K562 (cell line): Measurements from ENCODE around the gene HFE. TPM values are rescaled to one million over a fixed set of nuclear protein-coding genes. Genes with fewer than 3 reads are reported as not detected.

ENCODE experiments used
- FOXJ3 ChIP-seq: sonication (generic); formaldehyde crosslinking; IDR thresholded peaks from 2 replicates; pipeline ENCODE4 v1.4.0; 2020; ENCODE audit warnings: mild to moderate bottlenecking, missing genetic modification reagents
- HLTF ChIP-seq: fragments of 450-650 bp; IDR thresholded peaks from 2 replicates; pipeline ENCODE4 v1.6.1; 2016
- HMGXB4 ChIP-seq: sonication (generic); formaldehyde crosslinking; IDR thresholded peaks from 2 replicates; pipeline ENCODE4 v1.8.1; 2023; ENCODE audit warnings: mild to moderate bottlenecking, missing genetic modification reagents
- HNRNPUL1 ChIP-seq: fragments of 200-400 bp; formaldehyde crosslinking; IDR thresholded peaks from 2 replicates; pipeline ENCODE4 v1.6.1; 2017; ENCODE audit warnings: low read length
- JUN ChIP-seq, 2 experiments: sonication (generic) in 1 of 2; formaldehyde crosslinking in 1 of 2; IDR thresholded peaks; 2 replicates each; pipeline versions ENCODE4 v1.6.1 to v1.8.0; 2012 to 2022; ENCODE audit warnings: borderline replicate concordance in 2 of 2, mild to moderate bottlenecking in 2 of 2, improper control_type of control experiment in 1 of 2, low read depth in 1 of 2, low read length in 1 of 2, missing genetic modification reagents in 1 of 2
- LEF1 ChIP-seq: fragments of 450-650 bp; IDR thresholded peaks from 2 replicates; pipeline ENCODE4 v1.6.1; 2016; ENCODE audit warnings: mild to moderate bottlenecking
- MBD1 ChIP-seq: fragments of 250-450 bp; sonication (Bioruptor Pico); IDR thresholded peaks from 2 replicates; pipeline ENCODE4 v1.8.0; 2022; ENCODE audit warnings: inconsistent platforms
- MED1 ChIP-seq: sonication (generic); formaldehyde crosslinking; IDR thresholded peaks from 2 replicates; pipeline ENCODE4 v1.8.1; 2023; ENCODE audit warnings: missing genetic modification reagents, borderline replicate concordance
- NR0B1 ChIP-seq: fragments of 450-650 bp; IDR thresholded peaks from one replicate; pipeline ENCODE4 v1.6.1; 2018; ENCODE audit warnings: mild to moderate bottlenecking, moderate library complexity; ENCODE audit not compliant: partially characterized antibody
- SIN3B ChIP-seq: fragments of 450-650 bp; IDR thresholded peaks from 2 replicates; pipeline ENCODE4 v1.6.1; 2017; ENCODE audit warnings: low read depth, mild to moderate bottlenecking, moderate library complexity
- TAF15 ChIP-seq: fragments of 200-400 bp; formaldehyde crosslinking; IDR thresholded peaks from 2 replicates; pipeline ENCODE4 v1.6.1; 2017; ENCODE audit warnings: mild to moderate bottlenecking, low read depth, low read length, moderate library complexity
- YY1 ChIP-seq, 3 experiments: IDR thresholded peaks; 2 replicates each; pipeline ENCODE4 v1.6.1; 2011; ENCODE audit warnings: low read length in 2 of 3, mild to moderate bottlenecking in 2 of 3, moderate library complexity in 2 of 3, borderline replicate concordance in 1 of 3, control low read depth in 1 of 3, low read depth in 1 of 3; ENCODE audit not compliant: insufficient read depth in 3 of 3, insufficient replicate concordance in 2 of 3, control insufficient read depth in 1 of 3, insufficient read length in 1 of 3; ENCODE audit errors: extremely low read depth in 1 of 3
- ZBTB17 ChIP-seq: fragments of 450-650 bp; formaldehyde crosslinking; IDR thresholded peaks from 2 replicates; pipeline ENCODE4 v1.4.0; 2020; ENCODE audit warnings: mild to moderate bottlenecking
- ZNF140 ChIP-seq: fragments of 250-450 bp; sonication (Bioruptor Pico); IDR thresholded peaks from 2 replicates; pipeline ENCODE4 v1.8.0; 2021; ENCODE audit warnings: moderate library complexity, mild to moderate bottlenecking, inconsistent platforms
- ZNF232 ChIP-seq: sonication (generic); formaldehyde crosslinking; IDR thresholded peaks from 2 replicates; pipeline ENCODE4 v1.8.0; 2022; ENCODE audit warnings: mild to moderate bottlenecking, missing genetic modification reagents
- ZNF445 ChIP-seq: fragments of 250-450 bp; sonication (Bioruptor Pico); IDR thresholded peaks from 2 replicates; pipeline ENCODE4 v1.4.0; 2020; ENCODE audit warnings: low read depth, mild to moderate bottlenecking, moderate library complexity
- ZNF561 ChIP-seq: fragments of 450-650 bp; formaldehyde crosslinking; conservative IDR thresholded peaks from 2 replicates; pipeline ENCODE4 v1.4.0; 2020; ENCODE audit warnings: mild to moderate bottlenecking, moderate library complexity
- polyA plus RNA-seq, 8 experiments: library from polyadenylated mRNA; depleted of rRNA in 4 of 8; stranded (reverse) in 5 of 8; unstranded in 3 of 8; fragments of >200 nt; fragmentation: Nextera tagmentation in 2 of 8; fragmentation: Illumina TruSeq in 1 of 8; extraction: Ambion mirVana in 2 of 8; extraction: Trizol in 1 of 8; gene quantifications; 2 replicates each; pipeline versions ENCODE4 v1.2.1 to v1.2.3, GENCODE V29; 2011 to 2014; ENCODE audit warnings: inconsistent platforms in 1 of 8, missing spikeins in 1 of 8
- total RNA-seq, 7 experiments: library from RNA; depleted of rRNA in 6 of 7; stranded (reverse); fragments of >200 nt in 6 of 7; fragmentation: Illumina TruSeq in 2 of 7; extraction: Trizol in 2 of 7; gene quantifications; 2 replicates each; pipeline versions ENCODE4 v1.2.1 to v1.2.3, GENCODE V29; 2011 to 2021; ENCODE audit warnings: low replicate concordance in 1 of 7
- TF ChIP-seq, protein P1 (sequence below): fragments of 250-450 bp; sonication (Bioruptor Pico); IDR thresholded peaks from 2 replicates; pipeline ENCODE4 v1.5.0; 2021; ENCODE audit warnings: mild to moderate bottlenecking, moderate library complexity

The HFE gene
- total and polyA plus RNA-seq, 9 of the 15 experiments (the other 6 are each of a cell fraction or from before 2014, with no cell fraction given), result 0.14 to 1.2 (median 0.76) TPM

DNA sequence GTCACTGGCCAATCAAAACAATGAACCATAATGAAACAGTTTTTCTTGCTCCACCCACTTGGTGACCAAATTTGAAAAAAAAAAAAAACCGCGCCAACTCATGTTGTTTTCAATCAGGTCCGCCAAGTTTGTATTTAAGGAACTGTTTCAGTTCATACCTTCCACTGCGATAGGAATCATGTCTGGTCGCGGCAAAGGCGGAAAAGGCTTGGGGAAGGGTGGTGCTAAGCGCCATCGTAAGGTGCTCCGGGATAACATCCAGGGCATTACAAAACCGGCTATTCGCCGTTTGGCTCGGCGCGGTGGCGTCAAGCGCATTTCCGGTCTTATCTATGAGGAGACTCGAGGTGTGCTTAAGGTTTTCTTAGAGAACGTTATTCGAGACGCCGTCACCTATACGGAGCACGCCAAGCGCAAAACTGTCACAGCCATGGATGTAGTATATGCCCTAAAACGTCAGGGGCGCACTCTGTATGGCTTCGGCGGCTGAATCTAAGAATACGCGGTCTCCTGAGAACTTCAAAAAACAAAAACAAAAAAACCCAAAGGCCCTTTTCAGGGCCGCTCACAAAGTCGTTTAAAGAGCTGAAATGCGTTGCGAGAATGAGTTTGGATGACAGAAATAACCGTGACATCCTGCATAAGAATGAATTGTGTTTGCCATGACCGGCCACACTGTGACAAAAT lies 16.7 kb downstream of the HFE start (continued):
- TF ChIP-seq YY1 (IDR thresholded peaks at IDR 0.05; ENCODE audit: borderline replicate concordance in 1 of 3, control insufficient read depth in 1 of 3, extremely low read depth in 1 of 3, insufficient read depth in 3 of 3, insufficient read length in 1 of 3, insufficient replicate concordance in 2 of 3, low read depth in 1 of 3, low read length in 2 of 3) (peak; percentile 32 to 87 (median 68)), ZNF140 (CRISPR knock-in tag) (no peak), LEF1 (0 out of 2 replicates have a peak, but pooled peaks have one; percentile 42), ZNF561 (CRISPR knock-in tag) (no peak), MED1 (CRISPR knock-in tag) (peak; percentile 97), HNRNPUL1 (peak; percentile 83; the same call in 1 of the 2 replicates), MBD1 (CRISPR knock-in tag) (no peak), SIN3B (no peak), HMGXB4 (CRISPR knock-in tag) (peak; percentile 81), ZBTB17 (peak; percentile 80; the same call in 1 of the 2 replicates), TAF15 (peak; percentile 90), FOXJ3 (CRISPR knock-in tag) (no peak), ZNF232 (0 out of 2 replicates have a peak, but pooled peaks have one; percentile 42), JUN (IDR thresholded peaks at IDR 0.05; ENCODE audit: borderline replicate concordance, low read depth, low read length) (peak; percentile 83), JUN (CRISPR knock-in tag; IDR thresholded peaks at IDR 0.05; ENCODE audit: borderline replicate concordance) (peak; percentile 62; the same call in 1 of the 2 replicates), NR0B1 (no peak), HLTF (no peak), ZNF445 (CRISPR knock-in tag) (peak; percentile 17; the same call in 1 of the 2 replicates)
- TF ChIP-seq, protein P1, sequence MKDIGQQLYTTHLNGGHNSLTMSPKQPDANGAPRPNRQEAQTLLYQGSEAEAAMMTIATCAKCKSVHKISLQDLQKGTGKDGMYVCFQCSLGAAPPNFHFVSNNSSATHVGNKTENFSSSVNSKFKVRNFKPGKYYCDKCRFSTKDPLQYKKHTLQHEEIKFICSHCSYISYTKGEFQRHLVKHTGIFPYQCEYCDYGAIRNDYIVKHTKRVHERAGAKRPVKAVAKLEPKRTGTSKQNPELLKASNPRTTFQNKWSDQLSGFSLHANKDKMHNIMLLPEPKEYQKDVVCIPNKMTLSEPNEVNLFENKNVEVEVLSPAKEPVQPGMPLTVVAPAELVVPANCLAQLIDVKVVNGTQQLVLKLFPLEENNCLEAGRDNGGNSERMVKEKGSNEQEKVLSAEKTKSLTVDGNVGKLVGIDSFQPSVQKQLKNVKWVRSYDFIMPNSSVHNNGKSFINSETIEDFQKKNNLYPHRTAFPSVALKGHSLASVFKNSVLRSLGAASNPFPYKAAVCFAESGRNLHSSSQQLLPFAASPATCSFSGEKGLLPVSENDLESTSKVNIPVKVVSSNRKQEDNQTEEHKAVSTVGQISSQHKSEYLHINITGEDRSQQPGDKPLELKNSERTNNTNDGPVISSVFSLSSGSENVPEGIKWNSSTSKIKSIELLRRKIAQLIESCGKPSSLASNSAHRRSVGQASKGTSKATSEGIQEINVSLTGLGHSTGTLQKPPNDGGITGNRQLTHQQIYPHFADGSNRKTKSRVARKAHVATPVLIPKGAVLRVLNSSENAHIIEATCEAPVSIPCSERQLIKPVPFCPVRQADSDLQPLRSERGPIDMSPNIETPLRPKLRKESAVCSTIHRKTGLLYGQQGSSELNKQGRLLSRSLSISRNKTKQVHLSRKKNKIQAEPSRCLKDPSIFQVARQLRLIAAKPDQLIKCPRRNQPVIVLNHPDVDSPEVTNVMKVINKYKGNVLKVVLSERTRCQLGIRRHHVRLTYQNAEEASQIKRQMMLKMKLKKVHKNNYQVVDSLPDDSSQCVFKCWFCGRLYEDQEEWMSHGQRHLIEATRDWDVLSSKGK (CRISPR knock-in tag), result peak; percentile 9; the same call in 1 of the 2 replicates
